GM12872 (cell line): ENCODE measurements around the gene SPPL2B.

Experiments used
- CTCF ChIP-seq: IDR thresholded peaks from 3 replicates; pipeline ENCODE4 v1.5.1; 2011; ENCODE audit warnings: low read depth, mild to moderate bottlenecking, low read length, moderate library complexity; ENCODE audit not compliant: insufficient read depth

The SPPL2B gene

DNA sequence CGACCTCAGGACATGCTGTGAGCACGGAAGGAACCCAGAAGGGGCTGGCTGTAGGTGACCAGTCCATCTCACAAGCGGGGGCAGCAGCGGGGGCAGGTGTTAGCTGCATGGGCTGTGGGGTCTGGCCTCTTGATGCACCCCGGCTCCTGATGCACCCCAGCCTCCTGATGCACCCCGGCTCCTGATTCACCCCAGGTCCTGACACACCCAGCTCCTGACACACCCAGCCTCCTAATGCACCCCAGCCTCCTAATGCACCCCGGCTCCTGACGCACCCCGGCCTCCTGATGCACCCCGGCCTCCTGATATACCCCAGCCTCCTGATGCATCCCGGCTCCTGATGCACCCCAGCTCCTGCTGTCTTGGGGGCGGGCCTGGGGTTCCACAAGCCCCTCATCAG lies 7.5 kb upstream of the SPPL2B start:
- TF ChIP-seq CTCF = no peak

DNA sequence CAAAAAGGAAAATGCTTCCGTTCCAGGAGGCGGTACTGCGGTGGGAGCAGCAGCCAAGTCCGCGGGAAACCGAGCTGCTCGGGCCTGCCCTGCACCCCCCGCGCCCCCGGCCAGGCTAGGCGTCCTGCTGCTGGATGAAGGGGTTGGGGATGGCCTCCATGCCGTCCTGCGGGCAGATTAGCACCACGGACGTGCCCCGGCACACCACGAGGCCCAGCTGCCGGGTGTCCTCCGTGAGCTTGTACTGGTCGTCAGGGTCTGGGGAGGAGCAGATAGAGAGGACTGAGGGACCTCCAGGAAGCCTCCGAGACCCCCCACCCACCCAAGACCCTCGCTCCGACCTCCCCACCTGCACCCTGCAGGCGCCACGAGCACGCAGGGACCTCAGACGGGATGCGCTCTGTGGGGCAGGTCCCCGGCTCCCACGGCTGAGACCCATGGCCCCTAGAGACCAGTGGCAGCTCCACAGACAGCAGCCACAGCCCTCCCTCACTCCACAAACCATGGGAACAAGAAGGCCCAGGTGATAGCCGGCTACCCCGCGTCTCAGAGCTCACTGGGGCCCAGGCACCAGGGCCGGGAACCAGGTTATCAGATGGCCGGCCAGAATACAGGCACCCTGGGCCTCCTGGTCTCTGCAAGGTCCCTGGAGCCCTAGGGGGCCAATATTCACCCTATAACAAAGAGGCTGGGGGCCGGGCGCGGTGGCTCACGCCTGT lies 6.8 kb upstream of the SPPL2B start:
- no peak for TF ChIP-seq CTCF

DNA sequence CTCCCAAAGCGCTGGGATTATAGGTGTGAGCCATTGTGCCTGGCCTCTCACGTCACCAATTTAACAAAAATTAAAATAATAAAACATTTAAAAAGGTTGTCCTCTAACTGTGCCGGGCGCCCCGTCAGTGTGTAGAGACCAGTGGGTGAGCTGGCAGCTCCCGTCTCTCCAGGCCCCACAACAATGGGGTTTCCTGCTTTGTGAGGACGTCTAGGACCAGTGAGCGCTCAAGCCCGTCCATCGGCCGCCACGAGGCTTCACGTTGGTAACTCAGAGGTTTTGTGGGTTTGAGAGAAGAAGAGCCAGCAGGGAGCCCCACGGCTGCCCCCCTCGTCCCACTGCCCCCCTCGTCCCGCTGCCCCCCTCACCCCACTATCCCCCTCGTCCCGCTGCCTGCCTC lies 4.8 kb upstream of the SPPL2B start:
- no peak for TF ChIP-seq CTCF

DNA sequence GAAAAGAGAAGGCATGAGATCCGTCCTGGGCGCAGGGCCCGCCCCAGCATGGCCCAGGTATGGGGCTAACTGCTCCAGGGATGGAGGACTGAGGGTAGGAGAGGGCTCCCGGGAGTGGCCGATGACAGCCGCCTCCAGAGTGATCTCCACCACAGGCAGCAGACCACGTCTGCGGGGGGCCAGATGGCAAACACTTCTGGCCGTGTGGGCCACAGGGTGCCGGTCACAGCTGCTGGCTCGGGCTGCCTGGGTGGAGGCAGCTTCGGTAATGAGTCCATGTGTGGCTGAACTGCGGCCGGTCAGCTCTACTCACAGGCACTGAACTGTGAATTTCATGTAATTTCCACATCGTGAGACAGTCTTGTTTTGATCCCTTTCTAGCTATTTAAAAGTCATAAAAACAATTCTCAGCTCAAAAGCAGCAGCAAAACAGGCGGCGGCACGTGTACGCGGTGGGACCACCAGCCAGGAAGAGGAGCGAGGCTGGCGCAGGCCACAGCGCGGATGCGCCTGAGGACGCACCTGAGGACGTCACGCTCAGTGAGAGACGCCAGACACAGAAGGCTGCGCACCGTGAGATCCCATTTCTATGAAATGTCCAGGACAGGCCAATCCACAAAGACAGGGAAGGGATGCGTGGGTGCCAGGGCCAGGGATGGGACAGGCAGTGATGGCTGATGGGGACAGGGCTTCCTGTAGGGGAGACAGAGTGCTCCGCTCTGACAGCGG lies 4.1 kb upstream of the SPPL2B start:
- no peak for TF ChIP-seq CTCF

GRCh38 chr19:2325281-2326046 lies 3.0 kb upstream of the SPPL2B start:
- no peak for TF ChIP-seq CTCF

DNA sequence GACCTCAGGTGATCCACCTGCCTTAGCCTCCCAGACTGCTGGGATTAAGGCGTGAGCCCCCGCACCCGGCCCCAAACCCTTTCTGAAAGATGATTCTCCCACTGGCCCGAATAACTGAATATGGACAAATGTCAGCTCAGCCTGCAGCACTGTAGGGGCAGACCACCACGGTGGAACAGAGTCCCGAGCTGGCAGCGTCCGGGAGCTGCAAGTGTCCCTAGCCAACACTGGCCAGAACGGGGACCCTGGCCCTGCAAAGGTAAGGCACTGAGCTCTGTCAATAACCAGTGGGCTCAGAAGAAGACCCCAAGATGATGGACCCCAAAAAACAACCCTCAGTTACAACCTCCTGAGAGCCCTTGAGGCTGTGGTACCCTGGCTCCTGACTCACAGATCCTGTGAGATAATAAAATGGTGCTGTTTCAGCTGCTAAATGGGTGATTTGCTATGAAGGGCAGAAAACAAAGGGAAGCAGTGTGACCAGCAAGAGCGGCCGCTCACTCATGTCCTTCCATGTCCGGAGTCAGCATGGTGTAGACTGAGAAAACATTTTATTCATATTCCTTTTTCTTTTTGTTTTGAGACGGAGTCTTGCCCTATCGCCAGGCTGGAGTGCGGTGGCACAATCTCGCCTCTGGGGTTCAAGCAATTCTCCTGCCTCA lies 1.7 kb upstream of the SPPL2B start:
- TF ChIP-seq CTCF = no peak

- TF ChIP-seq CTCF = no peak
Observed at GRCh38 chr19:2327773-2328400, 597 bp upstream of the SPPL2B start.
